ENCODE data around the gene USP7.

Gene USP7

DNA sequence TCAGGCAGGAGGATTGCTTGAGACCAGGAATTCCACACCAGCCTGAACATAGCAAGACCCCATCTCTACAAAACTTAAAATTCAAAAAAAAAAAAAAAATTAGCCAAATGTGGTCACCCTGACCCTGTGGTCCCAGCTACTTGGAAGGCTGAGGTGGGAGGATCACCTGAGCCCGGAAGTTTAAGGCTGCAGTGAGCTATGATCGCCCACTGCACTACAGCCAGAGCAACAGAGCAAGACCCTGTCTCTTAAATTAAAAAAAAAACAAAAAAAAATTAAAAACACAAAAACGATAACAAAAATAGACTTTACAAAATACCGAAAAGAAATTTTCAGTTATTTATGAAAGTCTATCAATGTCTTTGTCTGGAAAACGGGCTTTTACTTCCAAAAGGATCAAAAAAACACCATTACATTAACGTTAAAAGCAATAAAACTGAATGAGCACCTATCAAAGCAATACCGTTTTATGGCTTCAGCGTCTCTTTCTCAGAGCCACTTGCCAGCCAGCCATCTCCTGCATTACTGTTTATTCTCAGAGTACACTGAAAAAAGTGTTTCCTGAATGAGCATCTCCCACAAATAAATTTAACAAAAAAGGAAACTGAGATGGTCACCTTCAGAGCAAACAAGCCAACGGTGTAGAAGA is 6.1 kb downstream of the USP7 start:
- no peaks in the 10 kb centered on the region for H3K36me3 ChIP-seq (replicated peaks; ENCODE audit: insufficient read depth, low read length)
- H2AFZ ChIP-seq (ENCODE audit: low read length) = no peak overlapping the region
- peak overlapping the region; percentile 9; the same call in 1 of the 2 replicates for H3K27ac ChIP-seq (ENCODE audit: low read length)
- no peaks in the 10 kb centered on the region for H3K27me3 ChIP-seq (replicated peaks; ENCODE audit: insufficient read depth, low read length)
- peaks cover 44% of the 10 kb centered on the region for H3F3A ChIP-seq (ENCODE audit: insufficient read depth, low read length)
- no peaks in the 10 kb centered on the region for H3K9me3 ChIP-seq (replicated peaks; ENCODE audit: insufficient read depth, low read length)
- TF ChIP-seq EZH2phosphoT487 (IDR thresholded peaks at IDR 0.05; ENCODE audit: low read length) = no peak
- TF ChIP-seq, protein P1, sequence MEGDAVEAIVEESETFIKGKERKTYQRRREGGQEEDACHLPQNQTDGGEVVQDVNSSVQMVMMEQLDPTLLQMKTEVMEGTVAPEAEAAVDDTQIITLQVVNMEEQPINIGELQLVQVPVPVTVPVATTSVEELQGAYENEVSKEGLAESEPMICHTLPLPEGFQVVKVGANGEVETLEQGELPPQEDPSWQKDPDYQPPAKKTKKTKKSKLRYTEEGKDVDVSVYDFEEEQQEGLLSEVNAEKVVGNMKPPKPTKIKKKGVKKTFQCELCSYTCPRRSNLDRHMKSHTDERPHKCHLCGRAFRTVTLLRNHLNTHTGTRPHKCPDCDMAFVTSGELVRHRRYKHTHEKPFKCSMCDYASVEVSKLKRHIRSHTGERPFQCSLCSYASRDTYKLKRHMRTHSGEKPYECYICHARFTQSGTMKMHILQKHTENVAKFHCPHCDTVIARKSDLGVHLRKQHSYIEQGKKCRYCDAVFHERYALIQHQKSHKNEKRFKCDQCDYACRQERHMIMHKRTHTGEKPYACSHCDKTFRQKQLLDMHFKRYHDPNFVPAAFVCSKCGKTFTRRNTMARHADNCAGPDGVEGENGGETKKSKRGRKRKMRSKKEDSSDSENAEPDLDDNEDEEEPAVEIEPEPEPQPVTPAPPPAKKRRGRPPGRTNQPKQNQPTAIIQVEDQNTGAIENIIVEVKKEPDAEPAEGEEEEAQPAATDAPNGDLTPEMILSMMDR (IDR thresholded peaks at IDR 0.05; ENCODE audit: low read length) = no peak
- TF ChIP-seq EZH2 (optimal IDR thresholded peaks at IDR 0.05; ENCODE audit: low read depth, low read length) = no peak
- H3K9ac ChIP-seq (ENCODE audit: low read length) = no peak overlapping the region
- DNase-seq = no peak
- peak overlapping the region; percentile 41 for H3K4me3 ChIP-seq (ENCODE audit: low read length)
- H3K4me1 ChIP-seq (ENCODE audit: low read length) = peaks cover 48% of the 10 kb centered on the region
- no peaks in the 10 kb centered on the region for H3K9me2 ChIP-seq (replicated peaks; ENCODE audit: insufficient read depth, low read length)
- peak overlapping the region; percentile 87 for H3K4me2 ChIP-seq (ENCODE audit: low read depth, low read length)
- peaks cover 97% of the 10 kb centered on the region for H3K79me2 ChIP-seq (ENCODE audit: low read length)
- H4K20me1 ChIP-seq (ENCODE audit: insufficient read depth, low read length) = peaks cover 88% of the 10 kb centered on the region

- Histone ChIP-seq H3F3A (ENCODE audit: insufficient read depth, low read length) (peaks cover 42% of the 10 kb centered on the region), H2AFZ (ENCODE audit: low read length) (no peak overlapping the region), H3K4me2 (ENCODE audit: low read depth, low read length) (peak overlapping the region; percentile 87; the same call in 1 of the 2 replicates), H3K4me3 (ENCODE audit: low read length) (no peak overlapping the region), H3K79me2 (ENCODE audit: low read length) (peaks cover 97% of the 10 kb centered on the region), H3K27me3 (replicated peaks; ENCODE audit: insufficient read depth, low read length) (no peaks in the 10 kb centered on the region), H3K27ac (ENCODE audit: low read length) (no peak overlapping the region), H3K36me3 (replicated peaks; ENCODE audit: insufficient read depth, low read length) (no peaks in the 10 kb centered on the region), H3K4me1 (ENCODE audit: low read length) (peaks cover 55% of the 10 kb centered on the region), H4K20me1 (ENCODE audit: insufficient read depth, low read length) (peaks cover 93% of the 10 kb centered on the region), H3K9ac (ENCODE audit: low read length) (no peak overlapping the region), H3K9me3 (replicated peaks; ENCODE audit: insufficient read depth, low read length) (no peaks in the 10 kb centered on the region), H3K9me2 (replicated peaks; ENCODE audit: insufficient read depth, low read length) (no peaks in the 10 kb centered on the region)
- TF ChIP-seq EZH2phosphoT487 (IDR thresholded peaks at IDR 0.05; ENCODE audit: low read length) (no peak), EZH2 (optimal IDR thresholded peaks at IDR 0.05; ENCODE audit: low read depth, low read length) (no peak)
- TF ChIP-seq, protein P1 (IDR thresholded peaks at IDR 0.05; ENCODE audit: low read length) = no peak
- DNase-seq = no peak
Observed at GRCh38 chr16:8957063-8957397, 6.7 kb downstream of the USP7 start.

- Histone ChIP-seq H4K20me1 (ENCODE audit: insufficient read depth, low read length) (peaks cover 93% of the 10 kb centered on the region), H2AFZ (ENCODE audit: low read length) (no peak overlapping the region), H3F3A (ENCODE audit: insufficient read depth, low read length) (peaks cover 42% of the 10 kb centered on the region), H3K4me1 (ENCODE audit: low read length) (peaks cover 60% of the 10 kb centered on the region), H3K9me3 (replicated peaks; ENCODE audit: insufficient read depth, low read length) (no peaks in the 10 kb centered on the region), H3K27ac (ENCODE audit: low read length) (no peak overlapping the region), H3K4me3 (ENCODE audit: low read length) (no peak overlapping the region), H3K9me2 (replicated peaks; ENCODE audit: insufficient read depth, low read length) (no peaks in the 10 kb centered on the region), H3K36me3 (replicated peaks; ENCODE audit: insufficient read depth, low read length) (no peaks in the 10 kb centered on the region), H3K9ac (ENCODE audit: low read length) (no peak overlapping the region), H3K79me2 (ENCODE audit: low read length) (peaks cover 97% of the 10 kb centered on the region), H3K27me3 (replicated peaks; ENCODE audit: insufficient read depth, low read length) (no peaks in the 10 kb centered on the region), H3K4me2 (ENCODE audit: low read depth, low read length) (peak overlapping the region; percentile 87; the same call in 1 of the 2 replicates)
- no peak for DNase-seq
- TF ChIP-seq EZH2phosphoT487 (IDR thresholded peaks at IDR 0.05; ENCODE audit: low read length) = no peak
Observed at GRCh38 chr16:8956265-8957062, 7.2 kb downstream of the USP7 start.
